SK-N-SH treated with all-trans-retinoic acid at 6 μM for 48 hours (cell line): ENCODE data around the gene TMC8.

Experiments
- ATAC-seq: fragments of 200-7000 bp; cut with Tn5 transposase; 3 replicates; pipeline ENCODE4 v1.9.1; 2020; ENCODE audit warnings: mild to moderate bottlenecking, moderate library complexity
- ARNTL ChIP-seq: fragments of 450-650 bp; formaldehyde crosslinking; IDR thresholded peaks from 2 replicates; pipeline ENCODE4 v1.5.0; 2020; ENCODE audit warnings: low read depth, mild to moderate bottlenecking, moderate library complexity, borderline replicate concordance
- BACH2 ChIP-seq: fragments of 250-450 bp; sonication (Bioruptor Pico); IDR thresholded peaks from 2 replicates; pipeline ENCODE4 v1.9.0; 2021; ENCODE audit warnings: mild to moderate bottlenecking, borderline replicate concordance
- CREB5 ChIP-seq: fragments of 250-450 bp; sonication (Bioruptor Pico); IDR thresholded peaks from 2 replicates; pipeline ENCODE4 v1.5.1; 2020; ENCODE audit warnings: low read depth, mild to moderate bottlenecking, moderate library complexity
- CSDC2 ChIP-seq: fragments of 250-450 bp; sonication (Bioruptor Pico); IDR thresholded peaks from 2 replicates; pipeline ENCODE4 v1.5.0; 2020; ENCODE audit warnings: mild to moderate bottlenecking, moderate library complexity
- CSRNP3 ChIP-seq: fragments of 250-450 bp; sonication (Bioruptor Pico); IDR thresholded peaks from 2 replicates; pipeline ENCODE4 v1.5.1; 2021; ENCODE audit warnings: mild to moderate bottlenecking, moderate library complexity
- ESRRG ChIP-seq: fragments of 250-450 bp; sonication (Bioruptor Pico); IDR thresholded peaks from 2 replicates; pipeline ENCODE4 v1.6.1; 2021; ENCODE audit warnings: mild to moderate bottlenecking
- GLIS3 ChIP-seq: fragments of 250-450 bp; sonication (Bioruptor Pico); IDR thresholded peaks from 2 replicates; pipeline ENCODE4 v1.5.0; 2020; ENCODE audit warnings: mild to moderate bottlenecking, moderate library complexity
- ISL1 ChIP-seq: fragments of 250-450 bp; sonication (Bioruptor Pico); IDR thresholded peaks from 2 replicates; pipeline ENCODE4 v2.1.2; 2022; ENCODE audit warnings: mild to moderate bottlenecking, moderate library complexity
- OSR1 ChIP-seq: fragments of 250-450 bp; sonication (Bioruptor Pico); IDR thresholded peaks from 2 replicates; pipeline ENCODE4 v1.8.0; 2022; ENCODE audit warnings: moderate library complexity, mild to moderate bottlenecking, inconsistent platforms
- PATZ1 ChIP-seq: fragments of 250-450 bp; sonication (Bioruptor Pico); IDR thresholded peaks from 2 replicates; pipeline ENCODE4 v1.8.0; 2020; ENCODE audit warnings: mild to moderate bottlenecking, moderate library complexity, borderline replicate concordance
- POU6F1 ChIP-seq: fragments of 250-450 bp; sonication (Bioruptor Pico); IDR thresholded peaks from 2 replicates; pipeline ENCODE4 v1.8.0; 2021; ENCODE audit warnings: low read depth, mild to moderate bottlenecking, moderate library complexity, borderline replicate concordance
- PPARA ChIP-seq: fragments of 250-450 bp; sonication (Bioruptor Pico); IDR thresholded peaks from 2 replicates; pipeline ENCODE4 v1.5.0; 2020; ENCODE audit warnings: mild to moderate bottlenecking, borderline replicate concordance
- SNAI2 ChIP-seq: fragments of 250-450 bp; sonication (Bioruptor Pico); IDR thresholded peaks from 2 replicates; pipeline ENCODE4 v1.5.0; 2020; ENCODE audit warnings: mild to moderate bottlenecking, moderate library complexity
- TCF4 ChIP-seq: fragments of 250-450 bp; sonication (Bioruptor Pico); IDR thresholded peaks from 2 replicates; pipeline ENCODE4 v1.8.0; 2021; ENCODE audit warnings: mild to moderate bottlenecking, moderate library complexity, borderline replicate concordance
- TOX ChIP-seq: fragments of 250-450 bp; sonication (Bioruptor Pico); IDR thresholded peaks from 2 replicates; pipeline ENCODE4 v1.8.0; 2021; ENCODE audit warnings: mild to moderate bottlenecking, moderate library complexity, borderline replicate concordance
- TSHZ2 ChIP-seq: fragments of 250-450 bp; sonication (Bioruptor Pico); IDR thresholded peaks from 2 replicates; pipeline ENCODE4 v1.5.0; 2020; ENCODE audit warnings: mild to moderate bottlenecking, moderate library complexity
- ZC3H10 ChIP-seq: fragments of 250-450 bp; sonication (Bioruptor Pico); IDR thresholded peaks from 2 replicates; pipeline ENCODE4 v1.5.1; 2021; ENCODE audit warnings: mild to moderate bottlenecking, moderate library complexity
- ZFP3 ChIP-seq: fragments of 250-450 bp; sonication (Bioruptor Pico); IDR thresholded peaks from 2 replicates; pipeline ENCODE4 v1.5.0; 2020; ENCODE audit warnings: mild to moderate bottlenecking, moderate library complexity
- ZFP30 ChIP-seq: fragments of 450-650 bp; formaldehyde crosslinking; IDR thresholded peaks from 2 replicates; pipeline ENCODE4 v1.5.0; 2022; ENCODE audit warnings: mild to moderate bottlenecking, moderate library complexity
- ZNF565 ChIP-seq: fragments of 450-650 bp; formaldehyde crosslinking; conservative IDR thresholded peaks from 2 replicates; pipeline ENCODE4 v1.5.0; 2020; ENCODE audit warnings: low read depth, mild to moderate bottlenecking, moderate library complexity
- ZNF70 ChIP-seq: fragments of 450-650 bp; formaldehyde crosslinking; IDR thresholded peaks from 2 replicates; pipeline ENCODE4 v1.5.0; 2020; ENCODE audit warnings: mild to moderate bottlenecking, moderate library complexity
- ZNF8 ChIP-seq: fragments of 450-650 bp; formaldehyde crosslinking; IDR thresholded peaks from 2 replicates; pipeline ENCODE4 v1.5.0; 2020; ENCODE audit warnings: mild to moderate bottlenecking, moderate library complexity

Gene TMC8

GRCh38 chr17:78125138-78125913 is 5.2 kb upstream of the TMC8 start:
- TF ChIP-seq ISL1 (CRISPR knock-in tag) (no peak), TCF4 (CRISPR knock-in tag) (no peak), GLIS3 (no peak), CSRNP3 (CRISPR knock-in tag) (no peak), PATZ1 (no peak), PPARA (CRISPR knock-in tag) (no peak), ZNF565 (CRISPR knock-in tag) (no peak), ESRRG (CRISPR knock-in tag) (no peak), ZFP3 (CRISPR knock-in tag) (no peak), BACH2 (no peak), ZFP30 (CRISPR knock-in tag) (no peak), ZC3H10 (CRISPR knock-in tag) (no peak), TOX (CRISPR knock-in tag) (no peak), POU6F1 (CRISPR knock-in tag) (no peak), ARNTL (no peak), CREB5 (CRISPR knock-in tag) (no peak), OSR1 (CRISPR knock-in tag) (no peak), CSDC2 (CRISPR knock-in tag) (no peak), TSHZ2 (no peak), ZNF70 (no peak)
- ATAC-seq: no peak

GRCh38 chr17:78125976-78126894 is 4.3 kb upstream of the TMC8 start:
- ATAC-seq: no peak
- TF ChIP-seq ARNTL (no peak), ESRRG (CRISPR knock-in tag) (no peak), ZFP3 (CRISPR knock-in tag) (no peak), SNAI2 (CRISPR knock-in tag) (no peak), ZC3H10 (CRISPR knock-in tag) (no peak), GLIS3 (no peak), TSHZ2 (no peak; the same call in 1 of the 2 replicates), CREB5 (CRISPR knock-in tag) (no peak), ZNF8 (CRISPR knock-in tag) (no peak), PPARA (CRISPR knock-in tag) (no peak), PATZ1 (no peak)
